T-helper 1 cell treated with Interleukin-12 subunit alpha and Interleukin-12 subunit beta and Interleukin-4 antibody, amounts not matched to agents 30 μg/mL and 1 μg/mL, for 36 hours (primary cell): ENCODE results near the gene GALNT10.

ENCODE experiments used
- H3K27ac Mint-ChIP-seq: one replicate; pipeline ENCODE4 v1.8.0; 2021; ENCODE audit warnings: mild to moderate bottlenecking, mixed read lengths
- H3K27me3 Mint-ChIP-seq: one replicate; pipeline ENCODE4 v1.8.0; 2021; ENCODE audit warnings: low read depth, mixed read lengths
- H3K36me3 Mint-ChIP-seq: one replicate; pipeline ENCODE4 v1.8.0; 2021; ENCODE audit warnings: low read depth, mixed read lengths
- H3K4me1 Mint-ChIP-seq: one replicate; pipeline ENCODE4 v1.8.0; 2021; ENCODE audit warnings: low read depth, mixed read lengths
- H3K4me3 Mint-ChIP-seq: one replicate; pipeline ENCODE4 v1.8.0; 2021; ENCODE audit warnings: mild to moderate bottlenecking, moderate library complexity, mixed read lengths
- H3K9me3 Mint-ChIP-seq: one replicate; pipeline ENCODE4 v1.8.0; 2021; ENCODE audit warnings: mixed read lengths

The GALNT10 gene

GRCh38 chr5:154402611-154403010 is 212.1 kb downstream of the GALNT10 start:
- H3K9me3 Mint-ChIP-seq = no peaks in the 10 kb centered on the region
- H3K4me3 Mint-ChIP-seq = no peak overlapping the region
- H3K36me3 Mint-ChIP-seq = peaks cover 17% of the 10 kb centered on the region
- no peak overlapping the region for H3K27ac Mint-ChIP-seq
- no peaks in the 10 kb centered on the region for H3K27me3 Mint-ChIP-seq
- peaks cover 6% of the 10 kb centered on the region for H3K4me1 Mint-ChIP-seq

GRCh38 chr5:154403234-154403633 is 212.7 kb downstream of the GALNT10 start:
- H3K9me3 Mint-ChIP-seq = no peaks in the 10 kb centered on the region
- H3K4me3 Mint-ChIP-seq = no peak overlapping the region
- peaks cover 17% of the 10 kb centered on the region for H3K36me3 Mint-ChIP-seq
- no peaks in the 10 kb centered on the region for H3K27me3 Mint-ChIP-seq
- H3K27ac Mint-ChIP-seq = no peak overlapping the region
- H3K4me1 Mint-ChIP-seq = peaks cover 6% of the 10 kb centered on the region

GRCh38 chr5:154403776-154404387 is 213.3 kb downstream of the GALNT10 start:
- H3K4me3 Mint-ChIP-seq = no peak overlapping the region

GRCh38 chr5:154405078-154405792 is 214.7 kb downstream of the GALNT10 start:
- Mint-ChIP-seq H3K4me1 (peaks cover 6% of the 10 kb centered on the region), H3K9me3 (no peaks in the 10 kb centered on the region), H3K27ac (no peak overlapping the region)

More at GRCh38 chr5:154403776-154404387, 213.3 kb downstream of the GALNT10 start:
- Mint-ChIP-seq H3K27ac (no peak overlapping the region), H3K4me1 (peaks cover 6% of the 10 kb centered on the region), H3K9me3 (no peaks in the 10 kb centered on the region), H3K36me3 (peaks cover 17% of the 10 kb centered on the region), H3K27me3 (no peaks in the 10 kb centered on the region)

GRCh38 chr5:154406231-154406630 is 215.7 kb downstream of the GALNT10 start:
- H3K4me3 Mint-ChIP-seq = no peak overlapping the region

More at GRCh38 chr5:154405078-154405792, 214.7 kb downstream of the GALNT10 start:
- Mint-ChIP-seq H3K36me3 (peaks cover 18% of the 10 kb centered on the region), H3K4me3 (peak overlapping the region; percentile 28), H3K27me3 (no peaks in the 10 kb centered on the region)

GRCh38 chr5:154406826-154407225 is 216.3 kb downstream of the GALNT10 start:
- Mint-ChIP-seq H3K27me3 (no peaks in the 10 kb centered on the region), H3K36me3 (peaks cover 25% of the 10 kb centered on the region), H3K9me3 (no peaks in the 10 kb centered on the region), H3K4me3 (no peak overlapping the region), H3K4me1 (peaks cover 6% of the 10 kb centered on the region), H3K27ac (no peak overlapping the region)

More at GRCh38 chr5:154406231-154406630, 215.7 kb downstream of the GALNT10 start:
- no peaks in the 10 kb centered on the region for H3K9me3 Mint-ChIP-seq
- peaks cover 20% of the 10 kb centered on the region for H3K36me3 Mint-ChIP-seq
- H3K27ac Mint-ChIP-seq = no peak overlapping the region
- peaks cover 6% of the 10 kb centered on the region for H3K4me1 Mint-ChIP-seq
- no peaks in the 10 kb centered on the region for H3K27me3 Mint-ChIP-seq

- Mint-ChIP-seq H3K27me3 (no peaks in the 10 kb centered on the region), H3K9me3 (no peaks in the 10 kb centered on the region), H3K4me1 (peaks cover 6% of the 10 kb centered on the region), H3K27ac (no peak overlapping the region), H3K4me3 (no peak overlapping the region), H3K36me3 (peaks cover 32% of the 10 kb centered on the region)
Measured at GRCh38 chr5:154408811-154409210, 218.3 kb downstream of the GALNT10 start.

- peaks cover 6% of the 10 kb centered on the region for H3K4me1 Mint-ChIP-seq
- no peak overlapping the region for H3K4me3 Mint-ChIP-seq
- peaks cover 33% of the 10 kb centered on the region for H3K36me3 Mint-ChIP-seq
- H3K27ac Mint-ChIP-seq = no peak overlapping the region
- no peaks in the 10 kb centered on the region for H3K27me3 Mint-ChIP-seq
- H3K9me3 Mint-ChIP-seq = no peaks in the 10 kb centered on the region
Measured at GRCh38 chr5:154409230-154409840, 218.8 kb downstream of the GALNT10 start.

GRCh38 chr5:154410008-154410407 is 219.5 kb downstream of the GALNT10 start:
- no peak overlapping the region for H3K27ac Mint-ChIP-seq
- H3K4me1 Mint-ChIP-seq = peaks cover 5% of the 10 kb centered on the region
- H3K4me3 Mint-ChIP-seq = no peak overlapping the region
- peaks cover 37% of the 10 kb centered on the region for H3K36me3 Mint-ChIP-seq
- no peaks in the 10 kb centered on the region for H3K9me3 Mint-ChIP-seq
- H3K27me3 Mint-ChIP-seq = no peaks in the 10 kb centered on the region

- Mint-ChIP-seq H3K4me3 (no peak overlapping the region), H3K27ac (no peak overlapping the region), H3K4me1 (no peaks in the 10 kb centered on the region), H3K27me3 (no peaks in the 10 kb centered on the region), H3K36me3 (peaks cover 34% of the 10 kb centered on the region), H3K9me3 (no peaks in the 10 kb centered on the region)
Measured at GRCh38 chr5:154410786-154411185, 220.3 kb downstream of the GALNT10 start.

GRCh38 chr5:154411338-154411737 is 220.8 kb downstream of the GALNT10 start:
- H3K4me3 Mint-ChIP-seq = no peak overlapping the region
- H3K4me1 Mint-ChIP-seq = no peaks in the 10 kb centered on the region
- peaks cover 34% of the 10 kb centered on the region for H3K36me3 Mint-ChIP-seq
- no peak overlapping the region for H3K27ac Mint-ChIP-seq
- H3K9me3 Mint-ChIP-seq = no peaks in the 10 kb centered on the region
- no peaks in the 10 kb centered on the region for H3K27me3 Mint-ChIP-seq

- no peaks in the 10 kb centered on the region for H3K4me1 Mint-ChIP-seq
- H3K27ac Mint-ChIP-seq = no peak overlapping the region
- no peaks in the 10 kb centered on the region for H3K27me3 Mint-ChIP-seq
- peaks cover 32% of the 10 kb centered on the region for H3K36me3 Mint-ChIP-seq
- no peaks in the 10 kb centered on the region for H3K9me3 Mint-ChIP-seq
- no peak overlapping the region for H3K4me3 Mint-ChIP-seq
Measured at GRCh38 chr5:154412316-154412715, 221.8 kb downstream of the GALNT10 start.

GRCh38 chr5:154412925-154413324 is 222.4 kb downstream of the GALNT10 start:
- Mint-ChIP-seq H3K4me3 (no peak overlapping the region), H3K27me3 (no peaks in the 10 kb centered on the region), H3K9me3 (no peaks in the 10 kb centered on the region), H3K36me3 (peaks cover 36% of the 10 kb centered on the region), H3K27ac (no peak overlapping the region), H3K4me1 (no peaks in the 10 kb centered on the region)

GRCh38 chr5:154415114-154415513 is 224.6 kb downstream of the GALNT10 start:
- Mint-ChIP-seq H3K27ac (no peak overlapping the region), H3K4me3 (no peak overlapping the region), H3K36me3 (peaks cover 42% of the 10 kb centered on the region), H3K9me3 (no peaks in the 10 kb centered on the region), H3K27me3 (no peaks in the 10 kb centered on the region), H3K4me1 (no peaks in the 10 kb centered on the region)

- H3K9me3 Mint-ChIP-seq = no peaks in the 10 kb centered on the region
- no peaks in the 10 kb centered on the region for H3K27me3 Mint-ChIP-seq
- H3K4me1 Mint-ChIP-seq = no peaks in the 10 kb centered on the region
- no peak overlapping the region for H3K27ac Mint-ChIP-seq
- peaks cover 42% of the 10 kb centered on the region for H3K36me3 Mint-ChIP-seq
- no peak overlapping the region for H3K4me3 Mint-ChIP-seq
Measured at GRCh38 chr5:154418344-154418820, 227.8 kb downstream of the GALNT10 start.
